HG02938 (cell line): Measurements from ENCODE around the gene EYA4.

Source experiments
- ATAC-seq: cut with Tn5 transposase; IDR thresholded peaks from one replicate; pipeline ENCODE4 v1.9.1; 2021; ENCODE audit warnings: mild to moderate bottlenecking, moderate library complexity; ENCODE audit not compliant: unreplicated experiment

The EYA4 gene

DNA sequence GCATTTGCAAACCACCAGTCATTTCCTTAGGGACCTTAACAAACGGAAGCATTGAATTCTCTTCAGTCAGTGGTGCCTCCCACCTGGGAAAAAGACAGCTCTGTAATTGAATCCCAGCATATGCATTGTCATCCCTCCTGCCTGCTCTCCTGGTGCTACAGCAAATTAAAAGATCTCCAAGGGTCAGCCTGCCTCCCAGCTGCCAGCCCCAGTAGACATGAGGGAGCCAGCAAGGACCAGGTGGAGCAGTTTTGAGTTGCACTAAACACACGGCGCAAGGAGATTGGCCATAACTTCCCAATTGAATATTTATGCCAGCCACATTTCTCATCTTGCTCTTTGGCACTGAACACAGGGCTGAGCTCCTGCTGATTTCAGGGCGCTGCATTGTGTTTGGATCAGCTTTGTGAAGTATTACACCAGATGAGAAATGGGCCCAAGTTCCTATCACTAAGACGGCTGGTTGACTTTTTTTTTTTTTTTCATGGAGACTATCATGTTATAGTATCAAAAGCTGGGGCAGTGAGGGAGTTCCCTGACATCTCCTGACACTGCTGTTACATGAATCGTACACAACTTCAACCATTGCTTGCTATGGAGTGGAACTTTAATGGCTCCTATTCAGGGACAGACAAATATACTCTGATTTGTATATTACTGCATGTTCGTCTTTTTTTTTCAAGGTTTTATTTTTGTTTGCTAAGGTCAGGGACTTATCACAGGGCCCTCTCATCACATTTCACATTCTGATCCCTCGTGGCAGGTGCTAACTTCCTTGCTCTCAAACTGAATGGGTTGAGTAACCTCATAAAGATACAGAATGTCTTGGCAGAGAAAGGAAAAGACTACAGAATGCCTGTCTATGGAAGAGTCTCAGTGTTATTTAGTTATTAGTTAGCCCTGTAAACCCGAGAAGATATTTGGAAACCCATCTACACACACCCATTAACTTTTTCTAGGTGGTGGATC lies 191.1 kb downstream of the EYA4 start:
- ATAC-seq, result no peak

DNA sequence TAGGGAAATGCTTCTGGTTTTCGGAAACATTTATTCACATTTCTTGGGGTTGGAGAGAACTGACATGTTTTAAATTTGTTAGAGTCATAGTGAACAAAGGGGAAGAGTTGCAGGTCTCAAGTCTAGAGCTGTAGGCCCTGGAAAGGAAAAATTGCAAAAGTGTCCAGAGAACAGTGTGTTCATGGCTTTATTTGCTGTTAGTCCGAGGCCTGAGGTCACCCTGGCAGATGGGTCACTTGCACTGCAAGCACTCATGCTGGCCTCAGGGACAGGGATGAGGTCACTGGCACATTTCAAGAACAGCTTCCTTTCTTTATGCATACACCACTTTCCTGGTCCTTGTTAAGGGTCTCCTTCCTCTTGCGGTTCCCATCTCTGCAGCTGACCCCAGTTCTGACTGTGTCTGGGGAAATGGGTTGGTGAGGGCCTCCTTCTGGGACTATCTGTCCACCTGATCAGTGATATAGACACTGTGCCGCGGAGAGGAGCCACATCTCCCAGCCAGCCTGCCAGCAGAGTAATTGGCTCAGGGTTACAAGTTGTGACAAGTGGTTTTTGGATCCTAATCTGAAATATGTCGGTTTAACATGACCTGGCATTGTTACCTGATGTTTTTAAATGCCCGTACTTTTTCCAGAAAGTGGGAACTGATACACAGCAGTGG lies 194.0 kb downstream of the EYA4 start:
- no peak for ATAC-seq

DNA sequence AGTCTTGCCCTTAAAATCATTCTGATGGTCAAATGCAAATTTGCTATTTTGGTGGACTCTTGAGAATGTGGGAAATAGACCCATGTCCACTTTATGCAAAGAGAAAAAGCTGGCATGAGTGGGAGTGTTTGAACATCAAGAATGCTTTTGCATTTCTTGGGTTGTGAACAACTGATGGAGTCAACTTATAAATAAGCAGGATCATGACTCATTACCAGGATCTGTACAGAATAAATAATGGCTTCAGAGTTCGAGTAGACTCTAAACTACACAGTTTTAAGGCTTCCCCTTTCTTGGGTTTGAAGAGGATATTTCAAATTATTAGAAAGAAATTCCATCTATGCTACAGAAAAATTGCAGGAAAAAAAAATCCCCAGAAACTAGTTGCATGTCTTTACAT lies 195.5 kb downstream of the EYA4 start:
- no peak for ATAC-seq

DNA sequence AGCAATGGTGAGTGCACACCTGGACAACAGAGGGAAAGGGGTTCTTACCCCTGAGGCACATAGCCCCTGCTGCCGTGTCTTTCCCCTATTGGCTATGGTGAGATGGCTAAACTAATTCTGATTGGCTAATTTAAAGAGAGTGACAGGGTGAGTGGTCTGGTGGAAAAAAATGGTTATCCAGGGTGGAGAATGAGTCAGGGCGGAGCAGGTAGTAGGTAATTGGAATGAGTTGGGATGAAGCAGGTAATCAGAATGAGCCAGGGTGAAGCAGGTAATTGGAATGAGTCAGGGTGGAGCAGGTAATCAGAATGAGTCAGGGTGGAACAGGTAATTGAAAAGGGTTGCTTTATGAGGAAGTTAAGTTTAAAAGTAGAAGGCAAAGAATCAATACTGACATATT lies 200.3 kb downstream of the EYA4 start:
- ATAC-seq, result no peak

DNA sequence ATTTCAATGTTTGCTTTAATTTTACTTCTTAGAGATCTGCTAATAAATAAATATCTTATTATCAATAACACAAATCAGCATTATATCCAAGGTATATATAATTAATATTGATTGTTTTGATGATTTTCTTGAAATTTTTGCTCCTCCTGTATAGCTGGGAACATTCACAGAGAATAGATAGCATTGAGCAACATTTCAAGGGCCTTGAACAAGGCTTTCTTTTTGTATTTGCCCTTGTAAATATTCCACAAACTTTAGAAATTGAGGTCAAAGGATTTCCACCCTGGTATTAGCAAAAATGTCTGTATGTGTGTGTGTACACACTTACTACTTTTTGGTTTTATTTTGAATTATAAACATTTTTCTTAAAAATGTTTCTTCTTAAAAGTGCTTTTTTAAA lies 205.6 kb downstream of the EYA4 start:
- no peak for ATAC-seq

DNA sequence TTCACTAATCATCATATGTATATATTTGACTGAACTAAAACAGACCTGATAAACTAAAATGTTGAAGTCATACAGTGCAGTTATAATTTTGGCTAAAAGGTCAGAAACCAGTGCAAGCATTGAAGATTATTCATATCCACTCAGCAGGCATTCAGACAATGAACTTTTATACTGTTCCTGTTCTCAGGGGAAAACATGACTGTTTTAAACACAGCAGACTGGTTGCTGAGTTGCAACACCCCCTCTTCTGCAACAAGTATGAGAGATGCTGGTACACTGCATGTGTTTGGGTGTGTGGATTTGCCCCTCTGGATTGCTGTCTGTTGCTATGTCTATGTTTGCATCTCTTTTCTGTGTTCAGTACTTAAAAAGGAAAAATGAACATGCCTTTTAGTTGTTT lies 206.8 kb downstream of the EYA4 start:
- ATAC-seq, result no peak

DNA sequence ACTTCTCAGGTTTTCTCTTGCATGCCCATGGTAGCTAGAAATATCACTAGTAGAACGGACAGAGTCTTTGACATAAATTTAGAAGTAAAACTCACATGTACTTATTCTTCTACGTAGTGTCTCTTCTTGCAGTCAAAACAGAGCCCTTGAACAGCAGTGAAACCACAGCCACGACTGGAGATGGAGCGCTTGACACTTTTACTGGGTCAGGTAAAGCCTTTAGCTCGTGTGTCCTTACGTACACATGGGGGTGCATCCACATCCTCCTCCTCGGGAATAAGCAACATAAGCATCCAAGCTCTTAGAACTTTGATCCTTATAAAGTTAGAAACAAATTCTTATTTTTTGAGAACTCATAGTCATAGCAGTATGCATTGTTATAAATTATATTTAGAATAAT lies 215.3 kb downstream of the EYA4 start:
- ATAC-seq, result no peak

DNA sequence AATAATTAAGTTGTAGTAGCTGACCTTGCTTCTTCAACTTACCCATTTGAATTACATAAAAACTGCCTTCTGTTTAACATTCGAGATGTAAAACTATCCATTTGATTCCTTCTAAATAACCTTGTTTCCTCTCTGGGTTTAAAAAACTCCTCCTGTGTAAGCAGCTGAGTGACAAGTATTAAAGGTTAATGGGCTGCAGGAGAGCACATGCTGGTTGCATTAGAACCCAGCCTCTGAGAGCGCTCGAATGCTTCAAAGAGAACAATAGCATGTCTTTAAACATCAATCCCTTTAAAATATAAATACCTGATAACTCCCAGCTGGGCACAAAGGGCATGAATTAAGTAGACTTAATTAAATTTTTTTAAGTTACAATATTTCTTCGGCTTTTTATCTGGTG lies 215.8 kb downstream of the EYA4 start:
- no peak for ATAC-seq

DNA sequence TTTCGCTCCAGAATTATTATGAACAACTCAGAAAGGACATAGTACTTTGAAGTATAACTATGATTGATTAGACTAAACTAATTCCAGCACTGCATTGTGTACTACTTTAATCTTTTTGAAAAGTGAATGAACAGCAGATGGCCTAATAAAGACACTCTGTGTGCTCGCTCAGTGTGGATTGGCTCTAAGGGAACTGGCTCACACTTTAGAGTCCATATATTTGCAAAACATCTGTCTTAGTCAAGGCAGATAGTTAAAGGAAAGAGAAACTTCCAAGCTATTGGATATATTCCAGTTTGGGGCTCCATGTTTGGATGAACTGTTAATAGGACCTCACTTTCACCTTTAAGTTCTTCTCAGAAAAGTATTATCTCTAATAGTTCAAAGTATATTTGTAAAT lies 218.9 kb downstream of the EYA4 start:
- ATAC-seq, result no peak

DNA sequence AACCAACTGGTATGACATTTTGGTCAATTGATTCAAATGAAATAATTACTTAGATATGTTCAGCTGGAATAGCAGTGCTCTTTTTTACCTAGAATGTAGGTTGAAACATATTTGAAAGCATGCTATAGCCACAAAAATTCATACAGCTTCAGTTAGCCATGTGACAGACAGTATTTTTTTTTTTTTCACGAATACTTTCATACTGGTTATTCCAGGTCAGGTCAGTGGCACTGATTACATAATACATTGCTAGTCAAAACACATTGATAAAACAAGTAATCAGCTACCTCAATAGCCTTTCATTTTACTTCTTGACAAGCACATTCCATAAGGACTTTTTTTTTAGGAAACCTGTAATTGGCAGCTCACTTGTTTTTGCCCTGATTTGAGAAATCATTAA lies 222.6 kb downstream of the EYA4 start:
- no peak for ATAC-seq

DNA sequence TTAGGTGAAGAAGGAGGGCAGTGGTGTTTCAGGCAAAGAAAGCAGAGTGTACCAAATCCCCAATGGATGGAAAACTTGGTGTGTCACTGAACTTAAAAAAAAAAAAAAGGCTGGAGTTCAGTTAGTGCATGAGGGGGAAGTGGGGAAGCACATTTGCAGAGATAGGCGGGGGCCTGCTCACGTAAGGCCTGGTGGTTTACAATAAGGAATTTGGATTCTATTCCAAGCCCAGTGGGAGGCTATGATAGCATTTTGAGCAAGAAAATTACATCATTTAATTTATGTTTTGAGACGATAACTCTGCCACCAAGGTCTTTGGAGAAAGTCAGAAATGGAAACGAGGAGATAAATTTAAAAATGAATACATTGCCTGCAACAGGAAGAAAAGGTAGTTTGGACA lies 225.5 kb downstream of the EYA4 start:
- ATAC-seq, result no peak

DNA sequence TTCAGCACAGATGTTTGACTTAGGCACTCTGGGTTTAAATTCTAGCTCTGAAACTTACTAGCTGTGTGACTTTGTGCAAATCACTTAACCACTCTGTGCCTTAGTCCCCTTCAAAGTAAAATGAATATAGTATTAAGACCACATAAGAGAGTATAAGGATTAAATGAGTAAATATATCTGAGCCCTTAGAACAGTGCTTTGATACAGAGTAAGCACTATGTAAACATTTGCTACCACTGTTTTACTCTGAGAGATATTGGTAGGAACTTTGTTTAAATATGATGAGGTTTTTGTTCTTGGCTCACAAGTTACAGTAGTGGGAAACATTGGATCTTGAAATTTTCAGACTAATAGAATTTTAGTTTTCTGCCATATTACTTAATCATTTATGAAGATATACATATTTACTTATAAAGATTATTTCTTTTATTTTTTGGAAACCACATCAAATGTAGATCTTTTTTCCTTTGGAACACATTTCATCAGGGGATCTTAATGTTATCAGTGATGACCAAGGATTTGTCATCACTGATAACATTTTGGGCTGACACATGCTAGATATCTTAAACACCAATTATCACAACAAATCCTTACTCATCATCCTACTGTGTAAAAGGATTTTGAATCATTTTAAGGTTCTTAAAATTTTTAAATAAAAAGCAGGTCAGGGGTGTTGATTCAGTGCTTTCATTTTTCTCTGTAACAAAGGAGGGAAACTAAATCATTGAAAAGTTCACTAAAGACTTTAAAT lies 226.2 kb downstream of the EYA4 start:
- no peak for ATAC-seq

DNA sequence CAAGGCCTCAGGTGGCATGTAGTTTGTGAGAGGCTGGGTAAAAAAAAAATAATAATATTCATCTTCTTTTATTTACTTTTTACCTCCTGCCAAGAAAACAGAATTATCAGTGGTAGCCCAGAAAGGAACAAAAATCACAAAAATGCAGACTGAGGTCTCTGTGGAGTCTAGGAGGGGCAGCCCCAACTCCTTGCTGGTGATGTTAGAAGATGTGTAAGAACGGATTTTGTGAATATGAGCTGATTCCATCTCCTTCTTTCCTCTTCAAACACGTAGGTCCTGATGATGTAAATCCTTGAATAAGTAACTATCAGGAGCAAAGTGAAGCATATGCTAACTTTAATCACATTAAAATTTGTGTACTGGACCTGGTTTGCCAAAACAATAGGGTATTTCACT lies 226.8 kb downstream of the EYA4 start:
- ATAC-seq, result no peak

DNA sequence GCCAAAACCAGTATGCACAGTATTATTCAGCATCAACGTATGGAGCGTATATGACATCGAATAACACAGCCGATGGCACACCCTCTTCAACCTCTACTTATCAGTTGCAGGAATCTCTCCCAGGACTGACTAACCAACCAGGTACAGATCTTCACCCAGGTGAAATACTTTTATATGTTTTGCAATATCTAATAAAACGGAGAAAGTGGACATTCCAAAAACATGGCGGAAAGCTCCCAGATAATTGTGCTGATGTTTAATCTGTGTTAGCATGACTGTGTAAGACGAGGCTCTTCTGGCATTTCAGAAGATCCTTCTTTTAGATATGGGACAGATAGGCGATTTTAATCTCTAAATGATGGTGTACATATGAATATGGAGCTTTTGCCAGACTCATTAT lies 227.4 kb downstream of the EYA4 start:
- no peak for ATAC-seq

DNA sequence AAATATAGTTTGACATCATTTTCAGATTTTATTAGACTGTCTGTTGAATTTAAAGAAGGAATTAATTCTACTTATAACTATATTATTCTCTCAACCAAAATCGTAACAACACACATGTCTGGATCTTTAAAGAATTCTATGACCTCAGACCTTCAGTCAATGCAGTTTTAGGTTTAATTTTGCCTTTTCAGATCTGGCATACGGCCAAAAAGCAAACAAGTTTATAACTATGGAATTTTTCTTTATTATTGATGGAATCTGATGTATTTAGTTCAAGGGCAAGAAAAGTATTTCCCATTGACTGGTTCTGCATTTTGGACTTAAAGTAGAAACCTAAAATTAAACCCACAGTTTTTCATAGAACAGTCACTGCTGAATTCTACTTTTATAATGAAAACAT lies 233.4 kb downstream of the EYA4 start:
- ATAC-seq, result no peak

DNA sequence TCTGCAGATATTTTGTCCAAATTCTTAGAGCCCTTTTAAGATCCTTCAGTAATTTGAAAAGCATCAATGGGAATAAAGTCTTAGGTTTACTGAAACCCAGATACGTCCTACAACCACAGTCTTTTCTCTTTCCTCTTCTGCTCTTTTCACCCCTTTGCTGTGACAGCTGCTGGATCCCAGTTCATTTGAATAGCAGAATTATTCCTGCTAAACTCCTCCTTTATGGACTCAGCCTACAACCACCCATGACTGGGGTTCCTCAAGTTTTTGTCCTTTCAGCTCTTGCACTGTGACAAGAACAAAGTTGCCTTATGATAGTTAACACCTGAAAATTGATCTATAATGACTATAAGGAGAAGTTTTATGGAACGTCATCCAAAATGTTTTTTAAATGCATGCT lies 237.5 kb downstream of the EYA4 start:
- ATAC-seq, result no peak

DNA sequence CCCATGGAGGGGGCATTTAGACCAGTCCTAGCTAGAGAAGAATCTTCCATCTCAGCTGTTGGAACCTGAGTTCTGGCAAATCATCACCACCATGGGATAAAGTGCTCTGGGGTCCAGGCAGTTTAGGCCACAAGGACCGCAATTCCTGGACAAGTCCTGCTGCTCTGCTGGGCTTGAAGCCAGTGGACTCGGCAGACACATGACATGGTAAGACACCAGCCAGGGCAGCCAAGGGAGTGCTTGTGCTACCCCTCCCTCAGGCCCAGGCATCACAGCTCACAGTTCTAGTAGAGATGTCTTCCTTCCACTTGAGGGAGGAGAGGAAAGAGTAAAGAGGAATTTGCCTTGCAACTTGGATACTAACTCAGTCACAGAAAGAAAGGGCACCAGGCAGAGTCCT lies 246.0 kb downstream of the EYA4 start:
- ATAC-seq, result no peak

DNA sequence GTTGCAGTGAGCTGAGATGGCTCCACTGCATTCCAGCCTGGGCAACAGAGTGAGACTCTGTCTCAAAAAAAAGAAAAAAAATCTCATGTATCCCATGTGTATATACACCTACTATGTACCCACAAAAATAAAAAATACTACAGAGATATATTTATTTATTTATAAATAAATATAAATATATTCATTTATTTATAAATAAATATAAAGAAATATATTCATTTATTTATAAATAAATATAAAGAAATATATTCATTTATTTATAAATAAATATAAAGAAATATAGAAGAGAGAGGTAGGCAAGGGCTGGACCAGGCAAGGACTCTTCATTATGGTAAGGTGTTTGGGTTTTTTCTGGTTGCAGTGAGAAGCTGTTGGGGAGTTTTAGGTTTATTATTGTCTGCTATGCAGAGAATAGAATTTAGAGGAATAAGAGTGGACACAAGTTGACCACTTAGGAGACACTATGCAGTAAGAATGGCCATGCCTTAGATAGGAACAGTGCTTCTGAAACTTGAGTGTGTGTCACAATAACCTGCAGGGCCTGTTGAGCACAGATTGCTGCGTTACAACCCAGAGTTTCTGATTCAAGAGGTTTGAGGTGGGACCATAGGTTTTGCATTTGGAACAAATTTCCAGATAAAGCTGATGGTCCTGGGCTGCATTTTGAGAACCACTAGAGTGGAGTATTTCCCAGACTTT lies 254.2 kb downstream of the EYA4 start:
- ATAC-seq, result no peak

DNA sequence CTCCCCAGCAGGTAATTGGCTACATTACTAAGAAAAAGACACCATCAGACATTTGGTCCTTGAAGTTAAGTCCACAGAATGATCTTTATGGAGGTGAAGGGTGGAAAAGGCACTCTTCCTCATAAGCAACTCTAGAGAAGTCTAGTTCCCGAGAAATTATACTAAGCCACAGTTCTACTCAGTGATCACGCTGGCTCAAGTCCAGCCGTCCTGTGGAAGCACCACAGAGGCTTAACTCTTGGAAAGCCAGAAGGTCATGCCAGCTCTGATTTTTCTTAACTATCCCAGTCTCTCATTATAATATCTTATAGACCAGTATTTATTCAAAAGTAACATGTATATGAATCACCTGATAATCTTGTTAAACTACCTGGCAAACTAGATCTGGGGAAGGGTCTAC lies 258.5 kb downstream of the EYA4 start:
- no peak for ATAC-seq

DNA sequence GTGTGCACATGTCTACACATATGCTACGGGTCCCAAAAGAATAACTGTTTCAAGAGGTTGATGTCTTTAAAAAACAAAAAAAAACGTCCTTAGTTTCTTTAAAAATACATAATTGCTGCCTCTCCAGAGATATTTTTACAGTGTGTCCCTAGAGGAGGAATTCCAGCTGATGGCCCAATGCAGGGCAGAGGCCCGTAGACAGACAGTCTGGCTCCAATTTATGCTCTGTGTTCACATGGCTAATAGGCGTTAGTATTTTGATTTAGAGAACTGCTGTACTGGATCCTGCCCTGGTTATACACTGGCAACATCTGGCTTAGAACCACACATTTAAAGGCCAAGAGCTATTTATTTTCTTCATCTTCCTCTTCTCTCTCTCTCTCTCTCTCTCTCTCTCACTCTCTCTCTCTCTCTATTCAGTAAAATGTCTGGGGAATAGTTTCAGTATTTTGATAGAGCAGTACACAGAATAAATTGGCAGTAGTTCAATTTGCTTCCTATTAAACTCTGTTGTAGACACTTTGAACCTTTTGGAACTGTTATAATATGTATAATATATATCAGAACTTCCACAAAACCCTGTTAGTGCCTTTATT lies 260.6 kb downstream of the EYA4 start:
- ATAC-seq, result no peak
